Astrocyte of the cerebellum (primary cell): ENCODE results near the gene MAPKAP1.
A peak's percentile ranks its signal among the peaks of the same experiment; 100 is the strongest.

ENCODE experiments used
- DNase-seq: peaks from one replicate; pipeline ENCODE4 v3.0.0-alpha.2; 2011; ENCODE audit warnings: low read depth
- H3K4me3 ChIP-seq: 2 replicates; pipeline ENCODE4 v1.5.1; 2011; ENCODE audit warnings: mild to moderate bottlenecking, low read depth, low read length, moderate library complexity
- in situ Hi-C: cut with HindIII; loops from 2 replicates; pipeline ENCODE4 v1.10.0; 2017; ENCODE audit warnings: low sequenced_read_pairs
- TF ChIP-seq, protein P1 (sequence below): IDR thresholded peaks from 2 replicates; pipeline ENCODE4 v1.5.1; 2012; ENCODE audit warnings: low read length, low read depth, moderate library complexity, mild to moderate bottlenecking; ENCODE audit errors: missing control alignments

Gene MAPKAP1

DNA sequence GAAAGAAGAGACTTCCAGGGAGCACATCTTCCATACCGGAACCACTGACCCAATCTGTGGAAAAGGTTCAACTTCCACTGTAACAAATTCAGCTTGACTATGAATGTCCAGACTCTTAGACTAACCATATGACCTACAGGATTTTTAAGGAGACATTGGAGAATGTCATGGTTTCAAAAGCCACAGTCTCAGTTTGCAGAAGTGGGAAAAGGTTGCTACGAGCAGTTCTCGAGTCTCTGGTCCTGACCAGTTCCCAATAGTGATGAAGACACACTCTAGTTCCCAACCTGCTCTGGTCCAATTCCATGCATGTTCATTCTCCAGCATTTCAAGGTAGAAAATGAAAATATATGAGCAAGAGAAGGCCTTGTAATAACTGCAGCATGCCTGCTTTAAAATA lies 158.0 kb downstream of the MAPKAP1 start:
- TF ChIP-seq, protein P1, sequence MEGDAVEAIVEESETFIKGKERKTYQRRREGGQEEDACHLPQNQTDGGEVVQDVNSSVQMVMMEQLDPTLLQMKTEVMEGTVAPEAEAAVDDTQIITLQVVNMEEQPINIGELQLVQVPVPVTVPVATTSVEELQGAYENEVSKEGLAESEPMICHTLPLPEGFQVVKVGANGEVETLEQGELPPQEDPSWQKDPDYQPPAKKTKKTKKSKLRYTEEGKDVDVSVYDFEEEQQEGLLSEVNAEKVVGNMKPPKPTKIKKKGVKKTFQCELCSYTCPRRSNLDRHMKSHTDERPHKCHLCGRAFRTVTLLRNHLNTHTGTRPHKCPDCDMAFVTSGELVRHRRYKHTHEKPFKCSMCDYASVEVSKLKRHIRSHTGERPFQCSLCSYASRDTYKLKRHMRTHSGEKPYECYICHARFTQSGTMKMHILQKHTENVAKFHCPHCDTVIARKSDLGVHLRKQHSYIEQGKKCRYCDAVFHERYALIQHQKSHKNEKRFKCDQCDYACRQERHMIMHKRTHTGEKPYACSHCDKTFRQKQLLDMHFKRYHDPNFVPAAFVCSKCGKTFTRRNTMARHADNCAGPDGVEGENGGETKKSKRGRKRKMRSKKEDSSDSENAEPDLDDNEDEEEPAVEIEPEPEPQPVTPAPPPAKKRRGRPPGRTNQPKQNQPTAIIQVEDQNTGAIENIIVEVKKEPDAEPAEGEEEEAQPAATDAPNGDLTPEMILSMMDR: no peak

DNA sequence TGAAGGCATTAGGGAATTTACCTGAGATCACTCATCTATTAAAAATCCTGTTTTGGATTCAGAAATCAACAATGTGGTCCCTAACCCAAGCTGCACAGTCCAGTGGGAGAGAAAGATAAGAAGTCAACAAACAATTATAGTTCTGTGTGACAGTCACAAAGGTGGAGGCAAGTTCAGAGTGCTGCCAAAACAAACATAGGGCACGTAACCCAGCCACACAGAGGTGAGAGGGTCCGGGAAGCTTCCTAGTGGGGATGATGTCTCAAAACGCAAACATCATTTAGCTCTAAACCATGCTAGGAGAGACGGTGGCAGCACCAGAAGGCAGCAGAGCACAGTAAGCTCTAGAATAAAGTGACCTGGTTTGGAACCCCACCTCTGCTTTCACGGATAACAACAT lies 158.9 kb downstream of the MAPKAP1 start:
- DNase-seq: no peak
- TF ChIP-seq, protein P1: no peak
- in situ Hi-C loops: no loop called here
- no peak overlapping the region for H3K4me3 ChIP-seq

More for the DNA sequence above, 158.0 kb downstream of the MAPKAP1 start:
- H3K4me3 ChIP-seq: no peak overlapping the region
- in situ Hi-C loops: no loop called here
- DNase-seq: no peak

DNA sequence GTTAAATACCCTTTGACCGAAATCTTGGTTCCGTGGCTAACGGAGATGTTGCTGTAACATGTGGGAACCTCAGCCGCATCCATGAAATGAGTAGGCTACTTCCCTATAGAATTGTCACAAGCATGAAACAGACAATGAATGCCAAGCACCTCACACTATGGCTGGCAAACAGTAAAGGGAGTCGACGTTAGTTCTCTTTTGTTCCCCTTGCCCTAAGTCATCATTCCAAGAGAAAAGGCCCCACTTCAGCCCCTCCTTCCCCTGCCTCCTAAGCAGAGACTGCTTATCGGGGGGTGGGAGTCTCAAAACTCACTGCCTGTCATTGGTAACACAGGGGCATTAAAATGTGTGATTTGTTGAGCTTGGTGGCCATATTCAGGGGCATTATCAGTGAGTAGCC lies 159.6 kb downstream of the MAPKAP1 start:
- TF ChIP-seq, protein P1: no peak
- no peak for DNase-seq
- in situ Hi-C loops: no loop called here
- H3K4me3 ChIP-seq: no peak overlapping the region

DNA sequence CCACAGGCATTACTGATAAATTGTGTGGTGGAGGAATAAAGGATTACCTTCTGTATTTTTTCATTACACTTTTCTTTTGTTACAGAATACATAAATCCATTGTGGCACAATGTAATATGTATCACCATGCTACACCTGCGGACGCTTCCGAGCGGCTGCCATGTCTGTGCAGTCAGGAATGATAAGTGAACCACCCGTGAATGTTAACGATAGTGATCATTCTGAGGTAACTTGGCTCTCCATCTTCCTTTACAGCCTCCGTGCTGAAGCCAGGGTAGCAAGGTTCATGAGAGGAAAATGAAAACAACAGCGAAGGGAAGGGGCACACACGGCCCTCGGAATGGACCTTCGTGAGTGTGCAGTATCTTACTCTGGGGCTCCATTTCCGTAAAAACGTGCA lies 161.2 kb downstream of the MAPKAP1 start:
- no peak overlapping the region for H3K4me3 ChIP-seq
- TF ChIP-seq, protein P1: no peak
- in situ Hi-C loops: no loop called here
- DNase-seq: no peak

DNA sequence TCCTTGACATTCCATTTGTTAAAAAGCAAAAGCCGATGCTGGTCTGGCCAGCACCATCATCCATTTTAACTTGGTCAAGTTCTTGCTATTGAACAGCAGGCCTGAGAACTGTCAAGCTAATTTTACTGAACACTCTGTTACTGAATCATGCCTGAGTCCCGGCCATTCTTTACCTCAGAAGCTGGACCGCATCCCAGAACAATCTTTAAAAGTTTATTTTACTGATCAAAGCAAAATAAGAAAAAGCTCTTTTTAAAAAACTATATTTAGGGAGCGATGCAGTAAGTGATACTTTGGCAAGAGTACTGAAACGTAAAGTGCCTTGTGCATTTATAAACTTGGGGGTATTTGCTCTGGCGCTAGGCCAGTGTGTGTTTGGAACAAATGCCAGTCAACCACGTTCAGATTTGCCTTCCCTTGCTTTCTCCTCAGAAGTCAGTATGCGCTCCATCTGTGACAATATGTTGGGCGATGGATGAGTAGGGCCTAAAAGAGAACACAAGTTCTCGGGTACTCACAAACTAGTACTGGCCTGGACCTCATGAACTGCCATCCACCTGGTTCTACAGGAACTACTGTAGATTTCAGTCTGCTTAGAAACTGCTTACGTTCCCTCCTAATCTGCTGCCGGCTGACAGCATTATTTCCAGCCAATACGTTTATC lies 161.9 kb downstream of the MAPKAP1 start:
- TF ChIP-seq, protein P1: no peak
- in situ Hi-C loops: no loop called here
- DNase-seq: peak; percentile 91
- no peak overlapping the region for H3K4me3 ChIP-seq

DNA sequence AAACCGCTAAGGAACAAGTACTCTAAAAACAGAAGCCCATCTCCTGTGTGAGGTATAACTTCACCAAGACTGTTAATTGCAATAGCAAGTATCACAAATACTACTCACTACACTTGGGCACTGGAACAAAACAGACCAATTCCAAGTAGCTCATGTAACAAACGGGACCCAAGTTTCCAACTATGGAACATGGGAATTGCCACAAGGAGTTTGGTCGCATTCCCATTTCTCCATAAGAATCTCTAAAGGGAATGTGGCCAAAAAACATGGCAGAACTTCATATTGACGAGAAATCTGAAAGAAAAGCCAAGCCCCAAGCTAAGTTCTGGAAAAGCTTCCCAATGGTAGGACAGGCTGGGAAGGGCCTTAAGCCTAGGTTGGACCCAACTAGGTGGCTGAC lies 162.5 kb downstream of the MAPKAP1 start:
- TF ChIP-seq, protein P1: no peak
- no peak for DNase-seq
- no peak overlapping the region for H3K4me3 ChIP-seq
- in situ Hi-C loops: no loop called here
